Raji (cell line): Measurements from ENCODE around the gene ALKBH8.

Source experiments
- POLR2A ChIP-seq: IDR thresholded peaks from 2 replicates; pipeline ENCODE4 v1.6.1; 2011; ENCODE audit warnings: low read depth, low read length, control low read depth; ENCODE audit not compliant: insufficient read depth

The ALKBH8 gene

GRCh38 chr11:107590460-107591377, 25.2 kb upstream of the ALKBH8 start, which contains the start of gene ELMOD1:
ELMOD1 (plus strand) TSS chr11:107591147; CDS start chr11:107618190, 27,043 bp downstream.
- TF ChIP-seq POLR2A, result no peak

GRCh38 chr11:107587306-107587979, 21.9 kb upstream of the ALKBH8 start:
- no peak for TF ChIP-seq POLR2A

DNA sequence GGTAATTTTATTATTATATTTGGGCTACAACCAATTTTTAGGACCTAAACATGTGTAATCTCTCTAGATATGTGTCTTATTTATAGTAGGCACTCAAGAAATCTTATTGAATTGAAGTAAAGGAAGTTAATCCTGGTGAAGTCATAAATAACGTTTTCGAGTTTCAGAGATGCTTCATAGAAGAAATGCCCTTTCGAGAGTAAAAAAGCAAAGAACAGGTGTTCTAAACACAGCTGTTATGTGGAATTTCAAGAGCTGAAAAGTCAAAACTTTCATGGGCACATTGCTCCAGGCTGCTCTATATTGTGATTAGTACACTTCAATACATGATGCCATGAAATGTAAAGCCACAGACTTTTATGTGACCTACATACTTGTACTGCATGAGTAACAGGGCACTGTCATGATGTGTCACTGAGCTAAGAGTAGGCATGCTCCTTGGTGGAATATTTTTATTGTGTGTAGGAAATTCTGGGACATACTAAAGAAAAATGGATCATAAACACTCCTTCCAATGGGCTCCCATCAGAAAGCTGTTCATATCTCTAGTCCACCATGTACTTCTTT, 18.2 kb upstream of the ALKBH8 start:
- TF ChIP-seq POLR2A, result no peak

GRCh38 chr11:107581147-107581546, 15.6 kb upstream of the ALKBH8 start:
- no peak for TF ChIP-seq POLR2A

GRCh38 chr11:107577346-107577711, 11.8 kb upstream of the ALKBH8 start:
- no peak for TF ChIP-seq POLR2A

DNA sequence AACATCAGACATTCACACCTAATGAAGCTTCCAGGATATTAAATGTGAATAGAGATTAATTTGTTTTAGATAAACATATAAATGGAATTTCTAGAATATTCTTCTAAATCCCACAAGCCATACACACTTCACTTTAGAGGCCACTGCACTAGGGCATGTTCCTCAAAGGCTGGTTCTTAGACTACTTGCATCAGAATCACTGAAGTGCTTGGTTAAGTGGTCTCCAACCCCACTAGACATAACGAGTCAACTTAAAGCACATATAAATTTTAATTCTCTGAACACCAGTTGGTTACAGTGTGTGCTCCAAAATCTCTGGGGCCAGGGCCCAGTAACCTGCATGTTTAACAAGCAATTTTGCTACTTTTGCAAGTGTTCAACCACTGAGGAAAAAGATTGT, 7.9 kb upstream of the ALKBH8 start:
- TF ChIP-seq POLR2A, result no peak

- TF ChIP-seq POLR2A, result no peak
Observed at GRCh38 chr11:107570015-107570414, 4.5 kb upstream of the ALKBH8 start.

DNA sequence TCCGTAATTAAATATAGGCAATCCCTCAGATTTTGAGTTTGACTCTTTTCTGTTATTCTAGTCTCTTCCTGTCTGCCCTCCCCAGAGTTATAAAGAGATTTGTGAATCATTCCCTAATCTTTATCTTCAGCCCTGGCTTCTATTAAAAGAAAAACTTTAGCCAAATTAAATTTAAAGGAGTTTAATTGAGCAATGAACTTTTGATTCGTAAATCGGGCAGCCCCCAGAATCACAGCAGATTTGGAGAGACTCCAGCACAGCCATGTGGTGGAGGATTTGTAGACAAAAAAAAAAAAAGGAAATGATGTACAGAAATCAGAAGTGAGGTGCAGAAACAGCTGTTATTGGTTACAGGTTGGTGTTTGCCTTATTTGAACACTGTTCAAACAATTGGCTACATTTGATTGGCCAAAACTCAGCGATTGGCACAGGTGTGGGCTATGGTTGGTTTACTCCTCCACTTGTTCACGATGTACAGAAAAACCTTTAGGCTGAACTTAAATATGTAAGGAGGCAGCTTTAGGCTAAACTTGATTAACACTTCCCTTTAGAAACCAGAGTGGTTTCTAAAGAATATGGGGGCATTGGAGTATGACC, 2.3 kb upstream of the ALKBH8 start:
- TF ChIP-seq POLR2A, result no peak

GRCh38 chr11:107566569-107566968, 1.0 kb upstream of the ALKBH8 start:
- TF ChIP-seq POLR2A, result no peak

DNA sequence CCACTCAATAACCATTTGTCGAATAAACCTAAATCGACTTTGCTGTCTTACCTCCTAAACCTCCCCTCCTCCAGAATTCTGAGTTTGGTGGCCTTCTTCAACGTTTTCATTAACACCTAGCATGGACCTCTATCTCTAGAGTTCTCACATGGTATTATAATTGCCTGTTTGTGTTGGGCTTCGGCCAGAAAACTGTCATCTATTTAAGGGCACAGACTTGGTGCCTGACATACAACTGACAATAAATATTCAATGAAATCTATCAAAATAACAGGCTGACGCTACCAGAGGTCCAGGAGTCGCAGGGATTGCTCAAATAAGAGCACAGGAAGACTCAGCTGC, 687 bp downstream of the ALKBH8 start:
- no peak for TF ChIP-seq POLR2A

DNA sequence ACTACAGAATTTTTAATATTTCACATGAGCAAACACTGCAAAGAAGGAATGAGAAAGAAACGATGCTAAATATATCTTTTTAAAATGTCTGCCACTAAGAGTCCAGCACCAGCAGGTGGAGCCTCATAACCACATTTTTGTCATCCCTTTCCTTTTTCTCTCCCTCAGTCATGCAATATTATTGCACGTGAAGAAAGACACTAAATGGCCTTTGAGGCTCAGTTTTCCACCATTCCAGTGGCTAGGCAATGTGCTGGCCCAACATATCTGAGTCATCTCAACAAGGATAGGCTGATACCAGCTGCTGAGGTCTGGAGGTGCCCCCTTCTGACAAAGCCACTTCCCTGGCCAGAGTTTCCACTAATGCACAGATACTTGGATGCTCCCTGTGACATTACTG, 1.8 kb downstream of the ALKBH8 start:
- no peak for TF ChIP-seq POLR2A

DNA sequence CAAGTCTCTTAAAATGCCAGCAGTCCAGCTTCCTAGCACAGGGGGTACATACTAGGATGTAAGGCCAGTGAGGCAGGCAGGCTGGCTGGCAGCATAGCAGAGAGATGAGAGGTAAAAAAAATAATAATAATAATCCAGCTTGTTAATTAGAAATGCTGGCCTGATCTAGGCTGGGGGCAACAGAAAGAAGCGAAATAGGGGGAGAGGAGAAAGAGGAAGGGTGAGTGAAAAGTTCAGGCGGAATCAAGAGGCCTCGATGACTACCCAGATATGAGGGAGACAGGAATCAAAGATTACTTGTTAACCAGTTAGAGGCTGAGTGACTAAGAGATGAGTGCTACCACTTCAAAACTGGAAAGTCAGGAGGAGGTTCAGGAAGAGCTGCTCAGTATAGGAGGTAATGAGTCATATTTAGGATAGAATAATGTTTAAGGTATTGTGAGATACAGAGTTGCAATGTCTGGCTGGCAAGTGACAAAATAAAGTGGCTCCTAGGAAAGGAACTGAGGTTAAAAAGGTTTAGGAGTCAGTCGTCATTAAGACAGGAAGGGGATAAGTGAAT, 2.8 kb downstream of the ALKBH8 start:
- no peak for TF ChIP-seq POLR2A

DNA sequence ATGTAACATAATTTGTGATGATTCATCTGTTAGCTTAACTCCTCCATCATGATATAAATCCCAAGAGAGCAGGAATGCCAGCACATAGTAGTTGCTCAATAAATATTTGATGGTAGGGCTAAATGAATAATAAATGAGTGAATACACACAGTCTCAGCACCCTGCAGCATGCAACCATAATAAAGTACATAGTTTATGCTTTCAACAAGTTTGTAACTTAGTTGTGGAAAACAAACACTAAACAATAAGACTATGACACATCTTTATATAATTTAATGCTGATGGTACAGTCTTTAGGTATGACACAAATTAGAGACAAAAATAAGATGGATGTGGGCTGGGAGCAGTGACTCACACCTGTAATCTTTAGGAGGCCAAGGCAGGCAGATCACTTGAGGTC, 3.8 kb downstream of the ALKBH8 start:
- no peak for TF ChIP-seq POLR2A

- no peak for TF ChIP-seq POLR2A
Observed at GRCh38 chr11:107550304-107550703, 15.2 kb downstream of the ALKBH8 start.

- TF ChIP-seq POLR2A, result no peak
Observed at GRCh38 chr11:107549954-107550285, 15.6 kb downstream of the ALKBH8 start.
